GM19099 (cell line): ENCODE results near the gene DACT3.

Experiments
- POLR2A ChIP-seq: IDR thresholded peaks from 3 replicates; pipeline ENCODE4 v1.6.1; 2011; ENCODE audit warnings: low read depth; ENCODE audit not compliant: insufficient read length; ENCODE audit errors: extremely low read depth

The DACT3 gene

GRCh38 chr19:46687438-46688145 is 26.6 kb upstream of the DACT3 start:
- TF ChIP-seq POLR2A: no peak

DNA sequence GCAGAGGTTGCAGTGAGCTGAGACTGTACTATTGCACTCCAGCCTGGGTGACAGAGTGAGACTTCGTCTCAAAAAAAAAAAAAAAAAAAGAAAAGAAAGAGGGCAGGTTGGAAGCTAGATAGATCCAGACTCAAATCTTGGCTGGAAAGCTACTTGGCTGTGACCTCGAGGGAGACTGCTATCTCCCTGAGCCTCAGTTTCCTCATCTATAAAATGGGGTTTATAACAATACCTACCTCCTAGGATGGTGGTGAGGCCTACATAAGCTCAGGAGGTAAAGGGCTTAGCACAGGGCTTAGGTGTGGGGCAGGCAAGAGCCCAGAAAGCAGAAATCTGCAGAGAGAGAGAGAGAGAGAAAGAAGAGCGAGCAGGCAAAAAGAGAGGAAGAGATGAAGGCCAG is 24.2 kb upstream of the DACT3 start:
- TF ChIP-seq POLR2A: no peak

GRCh38 chr19:46678110-46678732 is 17.2 kb upstream of the DACT3 start:
- no peak for TF ChIP-seq POLR2A

GRCh38 chr19:46674416-46675178 is 13.6 kb upstream of the DACT3 start:
- TF ChIP-seq POLR2A: no peak

DNA sequence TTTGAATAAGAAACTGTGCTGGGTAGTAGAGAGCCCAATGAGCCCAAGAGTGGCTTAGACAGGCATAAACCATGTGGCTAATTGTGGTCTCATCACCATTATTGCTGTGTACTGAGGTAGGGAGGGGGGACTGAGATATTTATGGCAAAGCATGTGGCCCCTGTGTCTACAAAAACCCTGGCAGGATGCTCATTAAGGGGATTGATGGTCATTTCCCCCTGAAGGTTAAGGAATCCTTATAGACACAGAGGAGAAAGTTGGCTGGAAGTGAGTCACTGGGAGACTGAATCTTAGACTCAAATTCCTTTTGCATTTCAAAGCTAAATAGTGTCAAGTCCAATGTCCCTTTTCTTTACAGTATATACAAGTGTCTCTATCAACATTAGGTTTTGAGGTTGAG is 9.8 kb upstream of the DACT3 start:
- no peak for TF ChIP-seq POLR2A

DNA sequence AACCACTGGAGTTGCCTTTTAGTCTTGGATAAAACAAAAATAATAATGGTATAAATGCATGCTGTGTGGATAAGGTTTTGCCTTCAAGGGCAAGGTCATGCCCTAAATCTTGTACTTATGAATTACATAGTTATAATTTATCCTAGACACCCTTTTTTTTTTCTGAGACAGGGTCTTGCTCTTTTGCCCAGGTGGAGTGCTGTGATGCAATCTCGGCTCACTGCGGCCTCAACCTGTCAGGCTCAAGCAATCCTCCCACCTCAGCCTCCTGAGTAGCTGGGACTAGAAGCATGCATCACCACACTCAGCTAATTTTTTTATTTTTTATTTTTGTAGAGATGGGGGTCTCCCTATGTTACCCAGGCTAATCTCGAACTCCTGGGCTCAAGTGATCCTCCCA is 7.7 kb upstream of the DACT3 start:
- TF ChIP-seq POLR2A: no peak

GRCh38 chr19:46665072-46665471 is 4.1 kb upstream of the DACT3 start:
- TF ChIP-seq POLR2A: no peak

DNA sequence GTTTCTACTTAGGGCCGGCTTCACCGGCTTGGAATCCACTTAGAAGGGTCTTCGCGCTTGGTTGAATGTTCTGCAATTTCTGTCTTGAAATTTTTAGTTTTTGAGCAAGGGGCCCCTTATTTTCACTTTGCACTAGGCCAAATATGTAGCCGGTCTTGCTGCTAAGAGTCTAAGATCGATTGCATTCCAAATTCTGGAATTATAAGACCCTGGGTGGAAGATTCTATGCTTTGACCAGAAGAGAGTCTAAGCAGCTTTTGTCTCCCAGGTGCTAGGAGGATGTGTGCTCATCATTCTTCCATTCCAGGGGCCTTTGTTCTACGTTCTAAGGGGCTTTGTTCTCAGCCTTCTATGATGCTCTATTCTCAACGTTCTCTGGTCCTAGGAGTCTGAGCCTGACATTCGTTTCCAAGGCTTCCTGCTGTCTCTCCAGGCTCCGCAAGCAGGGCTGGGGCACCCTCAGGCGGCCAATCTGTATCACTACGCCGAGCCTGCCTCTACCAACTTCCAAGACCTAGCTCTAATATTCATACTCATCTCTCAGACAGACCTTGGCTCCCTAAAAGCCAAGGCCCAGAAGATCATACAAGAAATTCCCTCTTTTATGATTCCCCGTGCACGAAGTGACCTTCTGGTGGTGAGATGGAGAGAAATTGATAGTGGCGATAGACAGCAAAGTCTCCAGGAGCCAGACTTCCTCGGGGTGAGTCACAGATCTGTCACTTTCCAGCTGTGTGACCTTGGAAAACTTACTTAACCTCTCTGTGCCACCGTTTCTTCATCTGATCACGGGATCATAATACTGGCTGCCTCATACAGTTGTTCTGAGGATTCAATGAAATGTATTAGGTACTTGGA is 982 bp upstream of the DACT3 start:
- TF ChIP-seq POLR2A: no peak

GRCh38 chr19:46660551-46661019 is 397 bp downstream of the DACT3 start:
- TF ChIP-seq POLR2A: no peak

- TF ChIP-seq POLR2A: no peak
Observed at GRCh38 chr19:46660008-46660517, 919 bp downstream of the DACT3 start.

DNA sequence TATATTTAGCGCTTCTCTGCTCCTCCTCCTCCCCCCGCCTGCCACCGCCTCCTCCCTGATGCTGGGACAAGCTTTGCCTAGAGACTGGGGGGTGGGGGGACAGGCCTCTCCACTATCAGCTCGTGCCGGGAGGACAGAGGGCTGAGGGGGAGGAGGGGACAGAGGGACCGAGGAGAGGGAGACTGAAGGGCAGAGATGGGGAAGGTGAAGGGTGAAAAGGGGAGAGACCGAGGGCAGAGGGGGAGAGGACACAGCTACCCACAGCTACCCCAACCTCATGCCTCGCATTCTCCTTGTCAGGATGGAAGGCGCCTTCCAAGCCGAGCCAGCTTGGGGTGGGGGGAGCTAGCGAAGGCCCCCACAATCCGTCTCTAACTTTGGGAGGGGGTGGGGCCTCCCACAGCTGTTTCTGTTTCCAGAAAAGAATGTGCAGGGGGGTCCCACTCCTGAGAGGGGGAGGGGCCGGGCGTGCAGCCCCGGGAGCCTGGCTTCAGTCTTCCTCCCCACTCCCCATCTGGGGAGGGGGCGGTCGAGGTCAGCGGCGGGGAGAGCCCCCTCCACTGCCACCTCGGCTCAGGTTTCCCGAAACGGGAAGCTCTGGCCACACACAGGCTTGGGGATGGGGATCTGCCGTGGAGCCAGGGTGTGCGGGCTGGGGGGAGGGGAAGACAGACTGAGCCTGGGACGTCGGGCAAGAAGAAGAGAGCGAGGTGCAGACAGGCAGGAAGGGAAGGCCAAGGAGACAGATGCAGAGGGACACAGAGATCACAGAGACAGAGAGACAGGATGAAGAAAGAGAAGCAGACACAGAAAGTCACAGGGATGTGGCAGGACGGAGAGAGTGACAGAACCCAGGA is 1.6 kb downstream of the DACT3 start:
- no peak for TF ChIP-seq POLR2A

- TF ChIP-seq POLR2A: no peak
Observed at GRCh38 chr19:46656541-46656940, 4.4 kb downstream of the DACT3 start.

- TF ChIP-seq POLR2A: no peak
Observed at GRCh38 chr19:46654621-46655152, 6.3 kb downstream of the DACT3 start.

GRCh38 chr19:46650445-46650844 is 10.5 kb downstream of the DACT3 start:
- TF ChIP-seq POLR2A: no peak
